ENCODE data around the gene RPTOR.

Gene RPTOR

GRCh38 chr17:80807882-80808281 is 263.2 kb downstream of the RPTOR start:
- H3F3A ChIP-seq (ENCODE audit: insufficient read depth, low read length): no peaks in the 10 kb centered on the region
- peaks cover 32% of the 10 kb centered on the region for H3K79me2 ChIP-seq (ENCODE audit: insufficient read depth, low read length)
- H3K9me3 ChIP-seq (ENCODE audit: low read length): peaks cover 9% of the 10 kb centered on the region
- H3K9me2 ChIP-seq (ENCODE audit: low read depth, low read length): no peaks in the 10 kb centered on the region
- no peak overlapping the region for H2AFZ ChIP-seq (ENCODE audit: low read length)
- H3K36me3 ChIP-seq (ENCODE audit: insufficient read depth, low read length): peaks cover 92% of the 10 kb centered on the region
- TF ChIP-seq CTCF (IDR thresholded peaks at IDR 0.05; ENCODE audit: low read length) (no peak), EZH2 (IDR thresholded peaks at IDR 0.05; ENCODE audit: borderline replicate concordance, low read length) (no peak)
- H4K20me1 ChIP-seq (ENCODE audit: insufficient read depth, low read length): no peaks in the 10 kb centered on the region
- no peak overlapping the region for H3K4me3 ChIP-seq (ENCODE audit: low read depth, low read length, poor library complexity, severe bottlenecking)
- no peaks in the 10 kb centered on the region for H3K4me1 ChIP-seq (ENCODE audit: insufficient read depth, low read length, severe bottlenecking)
- H3K4me2 ChIP-seq (ENCODE audit: low read length): no peak overlapping the region
- H3K9ac ChIP-seq (ENCODE audit: low read length): no peak overlapping the region
- H3K27ac ChIP-seq (ENCODE audit: low read depth, low read length, poor library complexity, severe bottlenecking): no peak overlapping the region
- no peaks in the 10 kb centered on the region for H3K27me3 ChIP-seq (ENCODE audit: insufficient read depth, low read length)

- Histone ChIP-seq H3K27ac (ENCODE audit: low read depth, low read length, poor library complexity, severe bottlenecking) (no peak overlapping the region), H4K20me1 (ENCODE audit: insufficient read depth, low read length) (no peaks in the 10 kb centered on the region)
Measured at GRCh38 chr17:80811181-80812105, 266.8 kb downstream of the RPTOR start.

DNA sequence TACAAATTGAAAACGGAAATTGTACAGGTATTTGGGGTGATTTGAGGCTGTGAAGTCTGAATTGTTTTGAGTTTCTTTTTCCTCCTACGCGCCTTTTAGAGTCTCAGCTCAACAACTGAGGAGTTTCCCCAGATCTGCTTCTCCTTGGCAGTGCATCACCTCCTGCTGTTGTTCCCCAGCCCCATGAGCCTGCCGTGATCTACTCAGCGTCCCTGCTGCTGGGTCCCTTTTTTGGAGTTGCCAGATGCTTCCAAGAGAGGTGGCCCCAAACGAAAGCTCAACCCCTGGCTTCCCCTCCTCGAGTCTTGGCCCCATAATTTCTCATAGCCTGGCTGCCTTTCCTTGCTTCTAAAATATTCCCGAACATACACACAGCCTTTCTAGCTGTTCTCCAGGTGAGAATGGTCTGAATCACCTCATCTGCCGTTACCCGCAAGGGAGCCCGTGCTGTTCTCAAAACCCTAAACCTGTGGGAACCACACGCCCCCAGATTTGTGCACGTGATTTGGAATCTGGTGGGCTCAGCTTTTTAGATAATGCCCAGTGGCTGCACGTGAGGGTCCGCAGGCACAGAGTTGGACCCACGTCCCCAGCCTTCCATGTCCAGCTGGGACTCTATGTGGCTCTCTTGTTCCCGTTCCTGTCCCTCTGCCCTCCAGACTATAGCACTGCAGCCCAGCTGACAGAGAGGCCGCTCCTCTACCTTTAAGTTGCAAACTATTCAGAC is 267.9 kb downstream of the RPTOR start:
- Histone ChIP-seq H3F3A (ENCODE audit: insufficient read depth, low read length) (no peaks in the 10 kb centered on the region), H3K79me2 (ENCODE audit: insufficient read depth, low read length) (peaks cover 28% of the 10 kb centered on the region), H3K9me3 (ENCODE audit: low read length) (no peaks in the 10 kb centered on the region), H3K36me3 (ENCODE audit: insufficient read depth, low read length) (peaks cover 91% of the 10 kb centered on the region), H2AFZ (ENCODE audit: low read length) (no peak overlapping the region), H3K27ac (ENCODE audit: low read depth, low read length, poor library complexity, severe bottlenecking) (no peak overlapping the region), H3K9me2 (ENCODE audit: low read depth, low read length) (no peaks in the 10 kb centered on the region), H3K4me3 (ENCODE audit: low read depth, low read length, poor library complexity, severe bottlenecking) (no peak overlapping the region), H3K27me3 (ENCODE audit: insufficient read depth, low read length) (no peaks in the 10 kb centered on the region), H3K9ac (ENCODE audit: low read length) (no peak overlapping the region), H3K4me1 (ENCODE audit: insufficient read depth, low read length, severe bottlenecking) (no peaks in the 10 kb centered on the region), H4K20me1 (ENCODE audit: insufficient read depth, low read length) (no peaks in the 10 kb centered on the region), H3K4me2 (ENCODE audit: low read length) (no peak overlapping the region)
- TF ChIP-seq EZH2 (IDR thresholded peaks at IDR 0.05; ENCODE audit: borderline replicate concordance, low read length): no peak

More at GRCh38 chr17:80811181-80812105, 266.8 kb downstream of the RPTOR start:
- H3K4me1 ChIP-seq (ENCODE audit: insufficient read depth, low read length, severe bottlenecking): no peaks in the 10 kb centered on the region
- H3K9me2 ChIP-seq (ENCODE audit: low read depth, low read length): no peaks in the 10 kb centered on the region
- peaks cover 3% of the 10 kb centered on the region; the same call in 1 of the 2 replicates for H3K9me3 ChIP-seq (ENCODE audit: low read length)
- no peak overlapping the region for H2AFZ ChIP-seq (ENCODE audit: low read length)
- H3K4me3 ChIP-seq (ENCODE audit: low read depth, low read length, poor library complexity, severe bottlenecking): no peak overlapping the region
- no peak overlapping the region for H3K4me2 ChIP-seq (ENCODE audit: low read length)
- peaks cover 34% of the 10 kb centered on the region for H3K79me2 ChIP-seq (ENCODE audit: insufficient read depth, low read length)
- no peak overlapping the region for H3K9ac ChIP-seq (ENCODE audit: low read length)
- H3F3A ChIP-seq (ENCODE audit: insufficient read depth, low read length): no peaks in the 10 kb centered on the region
- H3K36me3 ChIP-seq (ENCODE audit: insufficient read depth, low read length): peaks cover 92% of the 10 kb centered on the region
- H3K27me3 ChIP-seq (ENCODE audit: insufficient read depth, low read length): no peaks in the 10 kb centered on the region
- no peak for TF ChIP-seq CTCF (IDR thresholded peaks at IDR 0.05; ENCODE audit: low read length)

Measured in OCI-LY1 (cell line).